ENCODE measurements around the gene FMNL3. TPM values are rescaled to one million over a fixed set of nuclear protein-coding genes. Genes with fewer than 3 reads are reported as not detected.
A peak's percentile ranks its signal among the peaks of the same experiment; 100 is the strongest.

The FMNL3 gene
- total RNA-seq, 6 experiments from 2014 or later = 2.1 to 4.9 (median 2.9) TPM

DNA sequence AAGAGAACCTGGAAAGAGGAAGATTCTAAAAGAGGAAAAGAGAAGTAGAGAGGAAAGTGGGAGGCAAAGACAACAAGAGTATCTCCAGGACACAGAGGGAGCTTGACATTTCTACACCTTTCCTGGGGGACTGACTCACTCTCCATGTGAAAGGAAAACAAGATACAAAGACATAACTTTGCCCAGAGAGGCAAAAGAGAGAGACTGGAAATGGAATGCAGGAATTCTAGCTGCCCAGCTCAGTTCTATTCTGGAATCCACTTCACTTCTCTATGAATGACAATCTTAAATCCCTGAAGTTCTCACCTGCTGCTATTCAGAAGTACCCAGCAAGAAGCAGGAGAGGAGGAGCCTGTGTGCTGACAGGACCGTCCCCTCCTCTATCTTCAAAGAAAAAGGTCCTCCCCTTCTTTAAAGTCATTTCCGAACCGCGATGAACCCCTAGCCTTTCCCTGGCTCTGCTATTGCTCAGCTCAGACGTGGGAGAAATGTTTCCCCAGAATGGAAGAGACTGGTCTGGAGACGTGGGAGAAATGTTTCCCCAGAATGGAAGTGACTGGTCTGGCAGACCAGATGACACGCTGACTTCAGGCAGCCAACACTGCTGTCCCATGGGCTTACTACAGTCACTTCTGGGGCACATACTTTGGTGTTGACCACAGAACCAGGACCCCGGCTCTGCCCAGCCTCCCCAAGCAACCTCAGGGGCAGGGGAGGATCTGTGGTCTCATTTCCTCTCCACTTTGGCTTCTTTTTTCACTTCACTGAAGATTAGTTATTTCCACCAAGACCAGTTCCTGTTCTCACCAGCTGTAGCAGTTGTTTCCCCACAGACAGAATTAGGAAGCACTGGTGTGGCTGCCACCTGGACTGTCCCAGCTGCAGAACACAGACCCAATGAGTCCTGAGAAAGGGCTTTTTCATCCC is 8.3 kb downstream of the FMNL3 start:
- H3K27ac ChIP-seq = peak overlapping the region; percentile 13 to 24 (median 14)
- no peak for TF ChIP-seq POLR2A (IDR thresholded peaks at IDR 0.05)
- TF ChIP-seq, protein P1, sequence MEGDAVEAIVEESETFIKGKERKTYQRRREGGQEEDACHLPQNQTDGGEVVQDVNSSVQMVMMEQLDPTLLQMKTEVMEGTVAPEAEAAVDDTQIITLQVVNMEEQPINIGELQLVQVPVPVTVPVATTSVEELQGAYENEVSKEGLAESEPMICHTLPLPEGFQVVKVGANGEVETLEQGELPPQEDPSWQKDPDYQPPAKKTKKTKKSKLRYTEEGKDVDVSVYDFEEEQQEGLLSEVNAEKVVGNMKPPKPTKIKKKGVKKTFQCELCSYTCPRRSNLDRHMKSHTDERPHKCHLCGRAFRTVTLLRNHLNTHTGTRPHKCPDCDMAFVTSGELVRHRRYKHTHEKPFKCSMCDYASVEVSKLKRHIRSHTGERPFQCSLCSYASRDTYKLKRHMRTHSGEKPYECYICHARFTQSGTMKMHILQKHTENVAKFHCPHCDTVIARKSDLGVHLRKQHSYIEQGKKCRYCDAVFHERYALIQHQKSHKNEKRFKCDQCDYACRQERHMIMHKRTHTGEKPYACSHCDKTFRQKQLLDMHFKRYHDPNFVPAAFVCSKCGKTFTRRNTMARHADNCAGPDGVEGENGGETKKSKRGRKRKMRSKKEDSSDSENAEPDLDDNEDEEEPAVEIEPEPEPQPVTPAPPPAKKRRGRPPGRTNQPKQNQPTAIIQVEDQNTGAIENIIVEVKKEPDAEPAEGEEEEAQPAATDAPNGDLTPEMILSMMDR (IDR thresholded peaks at IDR 0.05) = no peak
- no peak for DNase-seq
- intact Hi-C loops (cut with DNase I) = no loop called here
- no peaks in the 10 kb centered on the region for H3K36me3 ChIP-seq
- no peaks in the 10 kb centered on the region for H3K9me3 ChIP-seq
- no peak overlapping the region for H3K4me3 ChIP-seq
- H3K27me3 ChIP-seq = no peaks in the 10 kb centered on the region
- peak; percentile 50 to 69 (median 62) for ATAC-seq
- 25% methylated on average over 8 of the region's 8 CpGs for WGBS (ENCODE audit: insufficient coverage, low coverage, low lambda C conversion rate, missing lambda C conversion rate)
- no peaks in the 10 kb centered on the region for H3K4me1 ChIP-seq

GRCh38 chr12:49697808-49698207 is 9.4 kb downstream of the FMNL3 start:
- TF ChIP-seq POLR2A (IDR thresholded peaks at IDR 0.05) = no peak
- TF ChIP-seq, protein P1 (IDR thresholded peaks at IDR 0.05) = no peak
- Histone ChIP-seq H3K27ac (no peak overlapping the region), H3K36me3 (no peaks in the 10 kb centered on the region), H3K9me3 (no peaks in the 10 kb centered on the region), H3K4me3 (no peak overlapping the region), H3K4me1 (no peaks in the 10 kb centered on the region), H3K27me3 (no peaks in the 10 kb centered on the region)
- ATAC-seq (no peak), DNase-seq (no peak)
- 66% methylated on average over 4 of the region's 4 CpGs for WGBS (ENCODE audit: insufficient coverage, low coverage, low lambda C conversion rate, missing lambda C conversion rate)
- intact Hi-C loops (cut with DNase I) = no loop called here

DNA sequence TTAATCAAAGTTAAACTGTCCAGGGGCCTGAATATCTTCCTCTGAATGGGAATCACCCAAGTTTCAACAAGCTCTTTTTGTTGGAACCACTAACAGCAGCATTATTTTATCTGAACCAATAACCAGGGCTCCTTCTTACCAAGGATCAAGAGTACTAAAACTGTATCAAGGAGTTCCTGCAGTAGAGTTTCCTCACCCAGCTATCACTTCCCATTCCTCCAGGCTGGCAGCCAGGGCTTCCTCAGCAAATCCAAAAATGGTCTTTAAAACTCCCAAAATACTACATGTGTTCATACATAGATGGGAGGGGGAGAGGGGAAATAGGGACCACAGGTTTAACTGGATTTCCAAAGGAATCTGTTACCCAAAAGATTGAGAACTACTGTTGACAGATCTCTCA is 10.5 kb downstream of the FMNL3 start:
- no peaks in the 10 kb centered on the region for H3K36me3 ChIP-seq
- ATAC-seq = no peak
- H3K9me3 ChIP-seq = no peaks in the 10 kb centered on the region
- no peak for TF ChIP-seq POLR2A (IDR thresholded peaks at IDR 0.05)
- TF ChIP-seq, protein P1 (IDR thresholded peaks at IDR 0.05) = no peak
- H3K27ac ChIP-seq = no peak overlapping the region
- intact Hi-C loops (cut with DNase I) = no loop called here
- DNase-seq = no peak
- no peak overlapping the region for H3K4me3 ChIP-seq
- H3K4me1 ChIP-seq = no peaks in the 10 kb centered on the region
- no peaks in the 10 kb centered on the region for H3K27me3 ChIP-seq

- H3K9me3 ChIP-seq = no peaks in the 10 kb centered on the region
- no peak for TF ChIP-seq POLR2A (IDR thresholded peaks at IDR 0.05)
- TF ChIP-seq, protein P1 (IDR thresholded peaks at IDR 0.05) = no peak
- H3K27me3 ChIP-seq = no peaks in the 10 kb centered on the region
- intact Hi-C loops (cut with DNase I) = no loop called here
- WGBS (ENCODE audit: insufficient coverage, low coverage, low lambda C conversion rate, missing lambda C conversion rate) = 92% methylated on average over 8 of the region's 8 CpGs
- no peak overlapping the region for H3K27ac ChIP-seq
- ATAC-seq (no peak), DNase-seq (no peak)
- no peak overlapping the region for H3K4me3 ChIP-seq
- no peaks in the 10 kb centered on the region for H3K4me1 ChIP-seq
- no peaks in the 10 kb centered on the region for H3K36me3 ChIP-seq
Measured at GRCh38 chr12:49693931-49694444, 13.2 kb downstream of the FMNL3 start.

Measured in right lobe of liver (tissue), 6 donors.